ENCODE data around the gene REM2.

The REM2 gene

GRCh38 chr14:22900081-22900799, 17.2 kb downstream of the REM2 start:
- Histone ChIP-seq H3K4me1 (ENCODE audit: low read length) (no peaks in the 10 kb centered on the region), H3K36me3 (replicated peaks; ENCODE audit: low read depth, low read length) (peaks cover 61% of the 10 kb centered on the region), H3K4me2 (ENCODE audit: low read length) (no peak overlapping the region), H3K9ac (ENCODE audit: low read length) (no peak overlapping the region), H3K9me3 (ENCODE audit: insufficient read depth, low read length) (no peaks in the 10 kb centered on the region), H3K27ac (ENCODE audit: low read length) (no peak overlapping the region), H3K27me3 (ENCODE audit: low read depth, low read length) (no peaks in the 10 kb centered on the region), H3K4me3 (ENCODE audit: low read length) (no peak overlapping the region), H2AFZ (ENCODE audit: low read depth, low read length) (no peak overlapping the region), H4K20me1 (ENCODE audit: insufficient read depth, low read length) (no peaks in the 10 kb centered on the region), H3K79me2 (ENCODE audit: low read length) (no peaks in the 10 kb centered on the region)
- no peak for TF ChIP-seq EZH2phosphoT487 (IDR thresholded peaks at IDR 0.05; ENCODE audit: low read depth)
- TF ChIP-seq, protein P1, sequence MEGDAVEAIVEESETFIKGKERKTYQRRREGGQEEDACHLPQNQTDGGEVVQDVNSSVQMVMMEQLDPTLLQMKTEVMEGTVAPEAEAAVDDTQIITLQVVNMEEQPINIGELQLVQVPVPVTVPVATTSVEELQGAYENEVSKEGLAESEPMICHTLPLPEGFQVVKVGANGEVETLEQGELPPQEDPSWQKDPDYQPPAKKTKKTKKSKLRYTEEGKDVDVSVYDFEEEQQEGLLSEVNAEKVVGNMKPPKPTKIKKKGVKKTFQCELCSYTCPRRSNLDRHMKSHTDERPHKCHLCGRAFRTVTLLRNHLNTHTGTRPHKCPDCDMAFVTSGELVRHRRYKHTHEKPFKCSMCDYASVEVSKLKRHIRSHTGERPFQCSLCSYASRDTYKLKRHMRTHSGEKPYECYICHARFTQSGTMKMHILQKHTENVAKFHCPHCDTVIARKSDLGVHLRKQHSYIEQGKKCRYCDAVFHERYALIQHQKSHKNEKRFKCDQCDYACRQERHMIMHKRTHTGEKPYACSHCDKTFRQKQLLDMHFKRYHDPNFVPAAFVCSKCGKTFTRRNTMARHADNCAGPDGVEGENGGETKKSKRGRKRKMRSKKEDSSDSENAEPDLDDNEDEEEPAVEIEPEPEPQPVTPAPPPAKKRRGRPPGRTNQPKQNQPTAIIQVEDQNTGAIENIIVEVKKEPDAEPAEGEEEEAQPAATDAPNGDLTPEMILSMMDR (IDR thresholded peaks at IDR 0.05; ENCODE audit: low read depth, low read length), result peak; percentile 64

DNA sequence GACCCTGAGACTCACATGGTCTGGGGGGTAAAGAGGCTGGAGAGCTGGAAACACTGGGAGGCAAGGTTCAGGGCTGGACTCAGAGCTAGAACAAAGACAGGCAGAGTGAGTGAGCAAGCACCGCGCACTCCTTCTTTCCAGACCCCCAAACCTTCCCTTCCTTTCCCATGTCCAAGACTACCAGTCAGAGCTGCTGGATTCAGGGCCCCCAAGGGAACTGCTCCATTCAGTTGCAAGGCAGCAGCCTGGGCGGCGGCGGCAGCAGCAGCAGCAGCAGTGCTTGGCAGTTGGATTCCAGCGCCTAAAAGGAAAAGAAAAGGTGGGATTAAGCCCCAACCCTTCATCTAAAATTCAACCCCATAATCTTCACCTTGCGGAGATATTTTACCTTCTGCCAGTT, 18.8 kb downstream of the REM2 start:
- no peaks in the 10 kb centered on the region for H3K79me2 ChIP-seq (ENCODE audit: low read length)
- no peak overlapping the region for H3K4me3 ChIP-seq (ENCODE audit: low read length)
- no peaks in the 10 kb centered on the region for H3K9me3 ChIP-seq (ENCODE audit: insufficient read depth, low read length)
- no peaks in the 10 kb centered on the region for H3K27me3 ChIP-seq (ENCODE audit: low read depth, low read length)
- H3K9ac ChIP-seq (ENCODE audit: low read length), result no peak overlapping the region
- H4K20me1 ChIP-seq (ENCODE audit: insufficient read depth, low read length), result no peaks in the 10 kb centered on the region
- H3K4me1 ChIP-seq (ENCODE audit: low read length), result no peaks in the 10 kb centered on the region
- no peak overlapping the region for H3K4me2 ChIP-seq (ENCODE audit: low read length)
- no peak overlapping the region for H2AFZ ChIP-seq (ENCODE audit: low read depth, low read length)
- H3K27ac ChIP-seq (ENCODE audit: low read length), result no peak overlapping the region
- H3K36me3 ChIP-seq (replicated peaks; ENCODE audit: low read depth, low read length), result peaks cover 71% of the 10 kb centered on the region
- TF ChIP-seq, protein P1 (IDR thresholded peaks at IDR 0.05; ENCODE audit: low read depth, low read length), result no peak
- TF ChIP-seq EZH2phosphoT487 (IDR thresholded peaks at IDR 0.05; ENCODE audit: low read depth), result no peak

DNA sequence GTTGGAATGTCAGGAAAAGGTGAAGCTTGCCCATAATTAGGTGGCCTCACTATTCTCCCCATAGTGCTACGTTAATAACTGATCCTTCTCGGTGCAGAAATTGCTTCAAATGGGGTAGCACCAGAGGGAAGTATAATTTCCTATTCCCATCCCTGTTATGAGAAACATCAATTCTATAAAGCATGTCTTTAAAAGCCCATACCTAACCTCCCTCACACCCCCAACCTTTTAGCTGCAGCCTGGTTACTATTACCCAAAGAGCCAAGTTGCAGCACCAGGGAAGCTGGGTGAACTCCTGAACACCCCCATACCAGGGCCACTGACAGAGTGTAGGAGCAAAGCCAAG, 20.7 kb downstream of the REM2 start:
- Histone ChIP-seq H3K4me2 (ENCODE audit: low read length) (no peak overlapping the region), H3K9ac (ENCODE audit: low read length) (no peak overlapping the region), H3K27ac (ENCODE audit: low read length) (no peak overlapping the region), H3K4me3 (ENCODE audit: low read length) (no peak overlapping the region), H3K79me2 (ENCODE audit: low read length) (no peaks in the 10 kb centered on the region; the same call in 1 of the 2 replicates), H3K27me3 (ENCODE audit: low read depth, low read length) (no peaks in the 10 kb centered on the region), H2AFZ (ENCODE audit: low read depth, low read length) (no peak overlapping the region), H3K36me3 (replicated peaks; ENCODE audit: low read depth, low read length) (peaks cover 64% of the 10 kb centered on the region), H3K4me1 (ENCODE audit: low read length) (no peaks in the 10 kb centered on the region), H4K20me1 (ENCODE audit: insufficient read depth, low read length) (no peaks in the 10 kb centered on the region), H3K9me3 (ENCODE audit: insufficient read depth, low read length) (no peaks in the 10 kb centered on the region)
- TF ChIP-seq EZH2phosphoT487 (IDR thresholded peaks at IDR 0.05; ENCODE audit: low read depth), result no peak
- TF ChIP-seq, protein P1 (IDR thresholded peaks at IDR 0.05; ENCODE audit: low read depth, low read length), result no peak

DNA sequence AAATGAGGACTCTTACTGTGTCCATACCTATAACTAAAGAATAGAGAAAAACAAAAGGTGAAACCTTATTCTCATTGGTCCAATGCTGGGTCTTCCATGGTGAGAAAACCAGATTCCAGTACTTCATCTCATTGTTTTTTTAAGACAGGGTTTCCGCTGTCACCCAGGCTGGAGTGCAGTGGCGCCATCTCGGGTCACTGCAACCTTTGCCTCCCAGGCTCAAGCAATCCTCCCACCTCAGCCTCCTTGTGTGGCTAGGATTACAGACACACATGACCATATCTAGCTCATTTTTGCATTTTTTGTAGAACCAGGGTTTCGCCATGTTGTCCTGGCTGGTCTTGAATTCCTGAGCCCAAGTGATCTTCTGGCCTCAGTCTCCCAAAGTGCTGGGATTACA, 22.6 kb downstream of the REM2 start:
- H3K27me3 ChIP-seq (ENCODE audit: low read depth, low read length), result no peaks in the 10 kb centered on the region
- no peaks in the 10 kb centered on the region for H3K4me1 ChIP-seq (ENCODE audit: low read length)
- no peaks in the 10 kb centered on the region for H4K20me1 ChIP-seq (ENCODE audit: insufficient read depth, low read length)
- no peak overlapping the region for H3K4me3 ChIP-seq (ENCODE audit: low read length)
- no peak overlapping the region for H3K9ac ChIP-seq (ENCODE audit: low read length)
- no peak overlapping the region for H3K4me2 ChIP-seq (ENCODE audit: low read length)
- H2AFZ ChIP-seq (ENCODE audit: low read depth, low read length), result no peak overlapping the region
- H3K36me3 ChIP-seq (replicated peaks; ENCODE audit: low read depth, low read length), result peaks cover 61% of the 10 kb centered on the region
- H3K79me2 ChIP-seq (ENCODE audit: low read length), result peaks cover 6% of the 10 kb centered on the region
- no peaks in the 10 kb centered on the region for H3K9me3 ChIP-seq (ENCODE audit: insufficient read depth, low read length)
- no peak overlapping the region for H3K27ac ChIP-seq (ENCODE audit: low read length)
- TF ChIP-seq EZH2phosphoT487 (IDR thresholded peaks at IDR 0.05; ENCODE audit: low read depth), result no peak
- TF ChIP-seq, protein P1 (IDR thresholded peaks at IDR 0.05; ENCODE audit: low read depth, low read length), result no peak
